ENCODE measurements around the gene SMTNL2.

SMTNL2 gene

GRCh38 chr17:4545217-4545951, 38.9 kb upstream of the SMTNL2 start:
- ATAC-seq = no peak

GRCh38 chr17:4547118-4547906, 37.0 kb upstream of the SMTNL2 start:
- ATAC-seq = no peak

- no peak for ATAC-seq
These were observed 36.3 kb upstream of the SMTNL2 start for GRCh38 chr17:4548061-4548461.

- ATAC-seq = no peak
These were observed 35.4 kb upstream of the SMTNL2 start for GRCh38 chr17:4548721-4549531.

- ATAC-seq = no peak
These were observed 34.4 kb upstream of the SMTNL2 start for GRCh38 chr17:4549781-4550533.

- no peak for ATAC-seq
These were observed 33.7 kb upstream of the SMTNL2 start for GRCh38 chr17:4550534-4551039.

- no peak for ATAC-seq
These were observed 33.2 kb upstream of the SMTNL2 start for GRCh38 chr17:4551141-4551540.

GRCh38 chr17:4551796-4552525, 32.4 kb upstream of the SMTNL2 start:
- no peak for ATAC-seq

- no peak for ATAC-seq
These were observed 30.7 kb upstream of the SMTNL2 start for GRCh38 chr17:4553669-4554068.

- no peak for ATAC-seq
These were observed 29.8 kb upstream of the SMTNL2 start for GRCh38 chr17:4554441-4554996.

GRCh38 chr17:4554997-4555799, 29.1 kb upstream of the SMTNL2 start, which contains the start of gene MYBBP1A:
Gene MYBBP1A (minus strand): TSS chr17:4555384. CDS start chr17:4555324, 60 bp downstream.
- ATAC-seq = peak; percentile 95 to 96

GRCh38 chr17:4555873-4556759, 28.2 kb upstream of the SMTNL2 start:
- no peak for ATAC-seq

GRCh38 chr17:4556996-4557395, 27.3 kb upstream of the SMTNL2 start:
- ATAC-seq = no peak

GRCh38 chr17:4557626-4558346, 26.5 kb upstream of the SMTNL2 start:
- no peak for ATAC-seq

- no peak for ATAC-seq
These were observed 25.9 kb upstream of the SMTNL2 start for GRCh38 chr17:4558347-4558971.

GRCh38 chr17:4559139-4559791, 25.1 kb upstream of the SMTNL2 start:
- no peak for ATAC-seq

GRCh38 chr17:4559966-4560365, 24.4 kb upstream of the SMTNL2 start:
- no peak for ATAC-seq
